IPS-20b (cell line): ENCODE data around the gene SYT2.
"Not testable (repeated sequence)": the region's sequence is repeated elsewhere in the genome, so short reads cannot be mapped to it uniquely, and the experiment has no call there.

Experiments
- H3K27ac ChIP-seq: one replicate; pipeline ENCODE4 v1.5.1; 2013; ENCODE audit warnings: low read length
- H3K27me3 ChIP-seq: 2 replicates; pipeline ENCODE4 v1.6.1; 2013; ENCODE audit warnings: mild to moderate bottlenecking, low read length, inconsistent platforms; ENCODE audit not compliant: insufficient read depth
- H3K36me3 ChIP-seq: 2 replicates; pipeline ENCODE4 v1.6.1; 2013; ENCODE audit warnings: low read depth, mild to moderate bottlenecking, inconsistent platforms, low read length, moderate library complexity; ENCODE audit not compliant: insufficient read depth
- H3K4me1 ChIP-seq: 2 replicates; pipeline ENCODE4 v1.6.1; 2013; ENCODE audit warnings: mild to moderate bottlenecking, control low read depth, inconsistent platforms, low read length, moderate library complexity; ENCODE audit not compliant: insufficient read depth
- H3K4me3 ChIP-seq: 2 replicates; pipeline ENCODE4 v1.5.1; 2013; ENCODE audit warnings: mild to moderate bottlenecking, low read length, inconsistent platforms
- H3K9ac ChIP-seq: 2 replicates; pipeline ENCODE4 v1.6.1; 2013; ENCODE audit warnings: low read depth, mild to moderate bottlenecking, inconsistent platforms, low read length, moderate library complexity
- H3K9me3 ChIP-seq: 2 replicates; pipeline ENCODE4 v1.6.1; 2013; ENCODE audit warnings: mild to moderate bottlenecking, low read depth, low read length, inconsistent platforms; ENCODE audit not compliant: insufficient read depth

The SYT2 gene

GRCh38 chr1:202569393-202570322 is 140.6 kb downstream of the SYT2 start:
- Histone ChIP-seq H3K4me3 (no peak overlapping the region), H3K27me3 (no peaks in the 10 kb centered on the region), H3K9ac (peak overlapping the region; percentile 31; the same call in 1 of the 2 replicates), H3K9me3 (no peaks in the 10 kb centered on the region), H3K4me1 (peaks cover 39% of the 10 kb centered on the region), H3K27ac (no peak overlapping the region), H3K36me3 (no peaks in the 10 kb centered on the region)

DNA sequence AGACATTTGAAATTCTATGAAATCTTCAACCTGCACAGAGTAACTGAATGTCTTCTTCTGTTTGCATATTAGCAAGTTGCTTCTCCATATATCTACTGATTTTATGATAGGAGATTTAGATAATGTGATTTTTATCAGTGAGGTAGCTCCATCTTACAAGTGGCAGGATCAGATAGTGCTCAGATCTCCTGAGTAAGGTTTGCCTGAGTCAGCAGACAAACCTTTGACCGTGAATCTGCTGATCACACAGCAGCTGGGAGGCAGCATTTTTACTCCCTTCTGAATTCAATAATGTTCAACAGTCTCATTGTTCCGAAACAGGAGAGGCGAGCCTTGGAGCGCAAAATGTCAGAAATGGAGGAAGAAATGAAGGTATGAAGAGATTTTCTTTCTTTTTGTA is 141.4 kb downstream of the SYT2 start:
- no peak overlapping the region for H3K4me3 ChIP-seq
- no peaks in the 10 kb centered on the region for H3K36me3 ChIP-seq
- no peaks in the 10 kb centered on the region for H3K27me3 ChIP-seq
- peaks cover 39% of the 10 kb centered on the region for H3K4me1 ChIP-seq
- H3K9me3 ChIP-seq: no peaks in the 10 kb centered on the region
- H3K9ac ChIP-seq: peak overlapping the region; percentile 31; the same call in 1 of the 2 replicates
- H3K27ac ChIP-seq: no peak overlapping the region

DNA sequence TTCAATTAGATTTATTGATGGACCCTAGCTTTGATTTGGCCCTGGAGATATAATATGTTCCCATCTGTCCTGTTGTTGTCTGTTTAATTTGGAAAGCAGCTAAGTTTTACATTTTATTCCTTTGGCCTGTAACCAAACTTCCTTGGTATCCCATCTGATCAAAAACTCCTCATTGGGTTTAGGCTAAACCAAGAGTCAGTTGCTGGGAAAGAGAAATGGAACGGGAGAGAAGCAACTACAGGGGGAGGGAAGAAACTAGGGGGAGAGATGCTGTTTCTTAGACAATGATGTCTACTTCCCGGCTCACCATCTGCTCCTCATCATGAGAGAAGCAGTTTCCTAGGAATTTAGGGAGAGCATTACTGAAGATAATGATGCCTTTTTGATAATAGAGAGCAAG is 141.8 kb downstream of the SYT2 start:
- H3K27ac ChIP-seq: peak overlapping the region; percentile 20
- no peaks in the 10 kb centered on the region for H3K9me3 ChIP-seq
- H3K27me3 ChIP-seq: no peaks in the 10 kb centered on the region
- peaks cover 39% of the 10 kb centered on the region for H3K4me1 ChIP-seq
- no peak overlapping the region for H3K4me3 ChIP-seq
- peak overlapping the region; percentile 31; the same call in 1 of the 2 replicates for H3K9ac ChIP-seq
- H3K36me3 ChIP-seq: no peaks in the 10 kb centered on the region

DNA sequence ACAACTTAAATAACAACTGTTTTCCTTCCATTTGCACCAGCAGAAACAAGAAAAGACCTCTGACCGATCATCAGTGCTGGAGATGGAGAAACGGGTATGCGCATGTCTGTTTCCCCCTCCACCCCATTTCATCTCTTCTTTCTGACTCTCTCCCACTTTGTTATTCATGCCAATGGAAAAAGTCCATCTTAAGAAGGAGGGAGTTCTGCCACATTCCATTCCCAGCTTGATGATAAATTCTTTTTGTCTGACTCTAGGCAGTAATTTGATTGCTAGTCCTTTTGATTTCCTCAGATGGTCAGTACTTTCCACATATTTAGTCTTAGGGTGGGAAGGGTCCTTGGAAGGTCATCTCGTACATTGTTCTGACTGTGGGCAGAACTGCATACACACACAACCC is 142.5 kb downstream of the SYT2 start:
- peaks cover 39% of the 10 kb centered on the region for H3K4me1 ChIP-seq
- H3K4me3 ChIP-seq: peak overlapping the region; percentile 52
- peak overlapping the region; percentile 64 for H3K27ac ChIP-seq

GRCh38 chr1:202565890-202566602 is 144.2 kb downstream of the SYT2 start:
- Histone ChIP-seq H3K36me3 (no peaks in the 10 kb centered on the region), H3K27ac (peak overlapping the region; percentile 64), H3K27me3 (no peaks in the 10 kb centered on the region), H3K9ac (peak overlapping the region; percentile 51; the same call in 1 of the 2 replicates), H3K4me1 (peaks cover 46% of the 10 kb centered on the region), H3K9me3 (no peaks in the 10 kb centered on the region), H3K4me3 (no peak overlapping the region)

More for the DNA sequence above, 142.5 kb downstream of the SYT2 start:
- H3K36me3 ChIP-seq: no peaks in the 10 kb centered on the region
- no peaks in the 10 kb centered on the region for H3K9me3 ChIP-seq
- peak overlapping the region; percentile 65; the same call in 1 of the 2 replicates for H3K9ac ChIP-seq
- no peaks in the 10 kb centered on the region for H3K27me3 ChIP-seq

- H3K27ac ChIP-seq: no peak overlapping the region
- H3K36me3 ChIP-seq: no peaks in the 10 kb centered on the region
- no peak overlapping the region for H3K4me3 ChIP-seq
- no peaks in the 10 kb centered on the region for H3K27me3 ChIP-seq
- H3K4me1 ChIP-seq: peaks cover 50% of the 10 kb centered on the region
- H3K9me3 ChIP-seq: no peaks in the 10 kb centered on the region
- H3K9ac ChIP-seq: 0 out of 2 replicates have a peak overlapping the region, but pooled peaks have one; percentile 21
Observed at GRCh38 chr1:202564958-202565495, 145.2 kb downstream of the SYT2 start.

GRCh38 chr1:202563818-202564217 is 146.4 kb downstream of the SYT2 start:
- no peaks in the 10 kb centered on the region for H3K36me3 ChIP-seq
- no peaks in the 10 kb centered on the region for H3K27me3 ChIP-seq
- peaks cover 51% of the 10 kb centered on the region for H3K4me1 ChIP-seq
- H3K9me3 ChIP-seq: no peaks in the 10 kb centered on the region
- no peak overlapping the region for H3K27ac ChIP-seq
- no peak overlapping the region for H3K4me3 ChIP-seq
- H3K9ac ChIP-seq: no peak overlapping the region

- no peak overlapping the region for H3K9ac ChIP-seq
- no peak overlapping the region for H3K27ac ChIP-seq
- H3K4me1 ChIP-seq: peaks cover 44% of the 10 kb centered on the region
- H3K36me3 ChIP-seq: no peaks in the 10 kb centered on the region
- H3K9me3 ChIP-seq: no peaks in the 10 kb centered on the region
- no peak overlapping the region for H3K4me3 ChIP-seq
- no peaks in the 10 kb centered on the region for H3K27me3 ChIP-seq
Observed at GRCh38 chr1:202562444-202563060, 147.7 kb downstream of the SYT2 start.

DNA sequence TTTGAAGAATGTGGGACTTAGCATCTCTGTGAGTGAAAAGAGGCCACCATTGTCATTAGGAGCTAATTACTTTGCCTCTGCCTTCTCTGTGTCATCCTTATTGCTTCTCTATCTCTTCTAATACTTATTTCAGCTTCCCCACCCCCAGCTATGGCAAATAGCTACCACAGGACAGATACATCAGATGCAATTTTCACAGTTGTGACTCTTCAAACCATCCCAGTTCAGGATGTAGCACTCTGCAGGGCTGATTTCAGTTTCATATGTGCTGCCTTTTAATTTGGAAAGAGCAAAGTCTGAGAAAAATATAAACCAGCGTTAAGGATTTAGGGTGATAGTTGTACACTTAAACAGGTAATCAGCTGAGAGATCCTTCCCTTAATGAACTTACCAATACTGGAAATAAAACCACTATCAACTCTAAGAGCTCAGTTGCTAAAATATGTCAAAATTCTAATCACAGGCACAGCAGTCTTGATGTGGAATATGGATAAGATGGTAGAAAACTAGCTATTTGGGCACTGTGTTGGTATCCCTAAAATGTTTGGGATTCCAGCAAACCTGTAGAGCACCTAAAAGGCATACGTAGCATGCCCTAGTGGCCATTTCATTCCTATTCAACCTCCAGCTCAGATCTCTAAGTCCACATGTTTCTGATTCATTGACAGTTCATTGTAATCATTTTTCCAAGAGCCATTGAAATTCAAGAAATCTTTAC is 148.4 kb downstream of the SYT2 start:
- Histone ChIP-seq H3K9ac (0 out of 2 replicates have a peak overlapping the region, but pooled peaks have one; percentile 12), H3K4me3 (no peak overlapping the region), H3K4me1 (peaks cover 37% of the 10 kb centered on the region)

GRCh38 chr1:202561240-202561639 is 149.0 kb downstream of the SYT2 start:
- no peak overlapping the region for H3K4me3 ChIP-seq
- no peaks in the 10 kb centered on the region for H3K27me3 ChIP-seq
- H3K27ac ChIP-seq: no peak overlapping the region
- no peaks in the 10 kb centered on the region for H3K9me3 ChIP-seq
- peaks cover 30% of the 10 kb centered on the region for H3K4me1 ChIP-seq
- H3K36me3 ChIP-seq: no peaks in the 10 kb centered on the region
- no peak overlapping the region for H3K9ac ChIP-seq

More for the DNA sequence above, 148.4 kb downstream of the SYT2 start:
- Histone ChIP-seq H3K27ac (no peak overlapping the region), H3K27me3 (no peaks in the 10 kb centered on the region), H3K9me3 (no peaks in the 10 kb centered on the region), H3K36me3 (no peaks in the 10 kb centered on the region)

GRCh38 chr1:202557662-202558061 is 152.6 kb downstream of the SYT2 start:
- peaks cover 19% of the 10 kb centered on the region for H3K4me1 ChIP-seq
- H3K27me3 ChIP-seq, H3K4me3 ChIP-seq: not testable (repeated sequence)

More at GRCh38 chr1:202557662-202558061, 152.6 kb downstream of the SYT2 start:
- not testable (repeated sequence) for H3K36me3 ChIP-seq, H3K9me3 ChIP-seq, H3K9ac ChIP-seq, H3K27ac ChIP-seq
